ENCODE results near the gene FAM117B.
"Not testable (repeated sequence)": the region's sequence is repeated elsewhere in the genome, so short reads cannot be mapped to it uniquely, and the experiment has no call there.

Gene FAM117B

GRCh38 chr2:202639231-202639630 is 4.5 kb downstream of the FAM117B start:
- DNase-seq: no peak

DNA sequence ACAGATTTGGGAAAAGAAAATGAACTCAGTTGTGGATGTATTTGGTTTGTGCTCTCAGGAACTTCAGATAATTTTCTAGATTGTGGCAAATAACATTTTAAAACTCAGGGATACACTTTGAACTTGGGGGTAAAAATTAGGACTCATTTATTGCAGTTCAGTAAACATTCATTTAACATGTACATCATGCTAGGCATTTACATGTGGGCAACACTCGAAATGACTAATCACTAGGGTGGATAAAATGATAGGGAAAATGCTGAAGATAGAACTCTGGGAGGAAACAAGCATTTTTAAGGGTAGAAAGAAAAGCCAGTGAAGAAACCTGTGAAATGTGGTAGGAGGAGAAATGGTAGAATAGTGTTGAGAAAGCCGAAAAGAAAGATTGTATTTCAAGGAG is 7.8 kb downstream of the FAM117B start:
- DNase-seq: no peak

GRCh38 chr2:202643012-202643858 is 8.5 kb downstream of the FAM117B start:
- no peak for DNase-seq

DNA sequence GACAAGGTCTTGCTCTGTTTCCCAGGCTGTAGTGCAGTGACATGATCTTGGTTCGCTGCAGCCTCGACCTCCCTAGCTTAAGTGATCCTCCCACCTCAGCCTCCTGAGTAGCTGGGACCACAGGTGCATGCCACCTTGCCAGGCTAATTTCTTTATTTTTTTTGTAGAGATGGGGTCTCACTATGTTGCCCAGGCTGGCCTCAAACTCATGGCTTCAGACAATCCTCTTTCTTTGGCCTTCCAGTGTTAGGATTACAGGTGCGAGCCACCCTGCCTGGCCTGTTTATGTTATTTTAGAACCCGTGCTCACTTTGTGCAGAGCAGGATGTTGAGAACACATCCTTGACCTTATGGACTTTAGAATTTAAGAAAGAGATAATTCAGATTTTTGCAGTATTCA is 17.4 kb downstream of the FAM117B start:
- no peak for DNase-seq

DNA sequence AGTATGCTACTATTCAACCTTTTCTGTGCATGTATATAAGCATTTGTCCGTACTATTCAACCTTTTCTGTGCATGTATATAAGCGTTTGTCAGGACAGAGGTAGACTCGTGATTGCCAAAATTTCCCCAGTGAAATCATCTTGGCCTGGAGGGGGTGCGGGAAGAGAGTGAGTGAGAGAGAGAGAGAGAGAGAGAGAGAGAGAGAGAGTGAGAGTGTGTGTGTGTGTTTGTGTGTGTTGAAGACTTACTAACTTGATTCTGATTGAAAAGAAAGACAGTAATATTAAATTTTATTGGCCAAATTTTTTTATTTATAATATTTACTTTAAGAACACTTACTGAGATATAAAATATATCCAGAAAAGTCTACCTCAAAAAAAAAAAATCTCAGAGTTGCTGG is 19.1 kb downstream of the FAM117B start:
- DNase-seq: no peak

DNA sequence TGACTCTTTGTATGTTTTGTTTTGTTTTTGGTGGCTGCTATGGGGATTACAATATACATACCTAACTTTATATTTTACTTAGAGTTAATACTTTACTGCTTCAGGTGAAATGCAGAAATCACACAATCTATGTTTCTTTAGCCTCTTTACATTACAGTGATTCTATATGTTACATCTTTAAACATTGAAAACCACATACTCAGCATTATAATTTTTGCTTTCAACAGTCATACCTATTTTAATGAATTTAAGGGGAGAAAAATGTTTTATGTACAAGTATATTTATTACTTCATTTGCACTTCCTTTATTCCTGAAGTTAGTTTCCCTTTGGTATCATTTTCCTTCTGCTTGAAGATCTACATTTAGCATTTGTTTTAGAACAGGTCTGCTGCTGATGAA is 23.1 kb downstream of the FAM117B start:
- DNase-seq: no peak

DNA sequence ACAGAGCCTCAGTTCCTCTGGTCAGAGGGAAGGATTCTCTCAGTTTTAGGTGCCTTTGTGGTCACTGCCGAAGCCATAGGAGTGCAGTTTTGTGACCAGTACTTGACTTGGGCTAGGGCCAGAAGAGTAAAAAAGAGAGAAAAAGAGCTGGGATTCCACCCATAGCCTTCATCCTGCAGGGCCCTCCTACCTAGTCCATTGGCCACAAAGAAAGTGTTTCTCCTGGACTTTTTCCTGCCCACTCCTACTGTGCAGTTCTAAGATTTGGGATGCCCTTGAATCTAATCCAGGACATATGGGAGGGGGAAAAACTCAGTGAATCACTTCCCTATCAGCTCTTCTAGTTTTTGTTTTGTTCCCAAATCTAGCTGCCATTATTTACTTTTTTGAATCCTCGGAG is 26.0 kb downstream of the FAM117B start:
- DNase-seq: no peak

DNA sequence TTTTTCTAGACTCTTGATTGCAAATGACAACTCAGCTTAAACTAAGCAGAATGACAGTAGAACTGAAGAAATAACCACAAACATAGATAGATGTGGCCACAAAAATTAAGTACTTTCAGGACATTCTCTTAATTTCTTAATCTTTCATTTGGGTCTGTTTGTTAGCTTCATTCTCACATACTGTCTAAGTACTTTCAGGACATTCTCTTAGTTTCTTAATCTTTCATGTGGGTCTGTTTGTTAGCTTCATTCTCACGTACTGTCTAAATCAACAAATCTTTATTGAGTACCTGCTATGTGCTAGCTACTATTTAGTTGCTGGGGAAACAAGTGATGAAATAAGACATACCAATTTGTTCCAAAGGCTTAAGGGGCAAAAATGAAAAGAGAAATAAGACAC is 35.1 kb downstream of the FAM117B start:
- DNase-seq: no peak

GRCh38 chr2:202671317-202672035 is 36.7 kb downstream of the FAM117B start:
- DNase-seq: no peak

DNA sequence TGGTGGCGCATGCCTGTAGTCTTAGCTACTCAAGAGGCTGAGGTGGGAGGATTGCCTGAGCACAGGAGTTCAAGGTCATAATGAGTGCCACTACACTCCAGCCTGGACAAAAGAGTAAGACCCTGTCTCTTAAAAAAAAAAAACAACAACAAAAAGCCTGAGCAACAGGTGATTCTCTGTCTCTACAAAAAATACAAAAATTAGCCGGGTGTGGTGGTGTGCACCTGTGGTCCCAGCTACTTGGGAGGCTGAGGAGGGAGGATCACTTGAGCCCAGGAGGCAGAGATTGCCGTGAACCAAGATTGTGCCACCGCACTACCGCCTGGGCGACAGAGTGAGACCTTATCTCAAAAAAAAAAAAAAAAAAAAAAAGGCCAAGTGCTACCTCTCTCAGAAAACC is 40.3 kb downstream of the FAM117B start:
- DNase-seq: not testable (repeated sequence)

DNA sequence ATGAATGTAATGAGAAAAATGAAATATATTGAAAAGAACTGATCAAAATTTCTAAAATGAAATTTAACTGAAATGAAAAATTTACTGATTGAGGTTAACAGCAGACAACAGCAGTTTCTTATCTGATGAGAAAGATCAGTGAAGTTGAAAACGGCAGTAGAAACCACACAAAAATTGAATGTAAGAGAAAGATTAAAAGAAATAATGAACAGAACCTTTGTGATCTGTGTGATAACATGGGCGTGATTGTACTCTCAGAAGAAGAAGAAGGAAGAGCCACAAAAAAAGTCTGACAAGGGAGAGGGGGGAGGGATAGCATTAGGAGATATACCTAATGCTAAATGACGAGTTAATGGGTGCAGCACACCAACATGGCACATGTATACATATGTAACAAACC is 45.2 kb downstream of the FAM117B start:
- no peak for DNase-seq

GRCh38 chr2:202680512-202680911 is 45.7 kb downstream of the FAM117B start:
- DNase-seq: no peak

DNA sequence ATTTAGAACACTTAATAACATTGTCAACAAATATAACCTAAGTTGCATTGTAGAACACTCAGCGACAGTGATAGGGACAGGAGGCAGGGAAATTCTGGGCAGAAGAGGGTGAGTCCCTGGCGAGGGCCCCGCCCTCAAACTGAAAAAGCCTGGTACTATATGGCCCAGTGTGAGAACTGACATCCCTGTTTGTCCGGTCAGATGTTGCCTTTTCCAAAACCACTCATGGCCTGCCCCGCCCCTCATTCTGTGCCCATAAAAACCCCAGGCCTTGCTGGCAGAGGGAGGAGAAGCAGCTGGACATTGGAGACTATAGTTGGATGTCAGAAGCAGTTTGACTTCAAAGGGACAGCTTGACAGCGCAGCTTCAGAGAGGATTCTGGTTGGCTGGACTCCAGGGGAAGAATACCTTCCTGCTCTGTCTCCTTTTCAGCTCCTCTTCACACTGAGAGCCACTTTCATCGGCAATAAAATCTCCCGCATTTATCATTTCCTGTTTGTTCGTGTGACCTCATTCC is 47.0 kb downstream of the FAM117B start:
- DNase-seq: no peak

GRCh38 chr2:202682274-202682673 is 47.5 kb downstream of the FAM117B start:
- no peak for DNase-seq

GRCh38 chr2:202687276-202687675 is 52.5 kb downstream of the FAM117B start:
- DNase-seq: no peak

DNA sequence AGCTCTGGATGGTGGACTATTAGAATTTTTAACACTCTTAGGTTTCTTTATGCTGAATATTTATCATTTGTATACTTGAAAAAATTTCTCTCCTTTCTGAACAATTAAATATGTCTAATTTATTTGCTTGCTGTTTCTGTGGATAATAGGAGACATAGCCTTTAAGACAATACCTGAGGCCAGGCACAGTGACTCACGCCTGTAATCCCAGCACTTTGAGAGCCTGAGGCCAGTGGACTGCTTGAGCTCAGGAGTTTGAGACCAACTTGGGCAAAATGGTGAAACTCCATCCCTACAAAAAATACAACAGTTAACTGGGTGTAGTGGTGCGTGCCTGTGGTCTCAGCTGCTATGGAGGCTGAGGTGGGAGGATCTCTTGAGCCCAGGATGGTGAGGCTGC is 54.7 kb downstream of the FAM117B start:
- DNase-seq: no peak

- no peak for DNase-seq
Measured at GRCh38 chr2:202689898-202690297, 55.1 kb downstream of the FAM117B start.

DNA sequence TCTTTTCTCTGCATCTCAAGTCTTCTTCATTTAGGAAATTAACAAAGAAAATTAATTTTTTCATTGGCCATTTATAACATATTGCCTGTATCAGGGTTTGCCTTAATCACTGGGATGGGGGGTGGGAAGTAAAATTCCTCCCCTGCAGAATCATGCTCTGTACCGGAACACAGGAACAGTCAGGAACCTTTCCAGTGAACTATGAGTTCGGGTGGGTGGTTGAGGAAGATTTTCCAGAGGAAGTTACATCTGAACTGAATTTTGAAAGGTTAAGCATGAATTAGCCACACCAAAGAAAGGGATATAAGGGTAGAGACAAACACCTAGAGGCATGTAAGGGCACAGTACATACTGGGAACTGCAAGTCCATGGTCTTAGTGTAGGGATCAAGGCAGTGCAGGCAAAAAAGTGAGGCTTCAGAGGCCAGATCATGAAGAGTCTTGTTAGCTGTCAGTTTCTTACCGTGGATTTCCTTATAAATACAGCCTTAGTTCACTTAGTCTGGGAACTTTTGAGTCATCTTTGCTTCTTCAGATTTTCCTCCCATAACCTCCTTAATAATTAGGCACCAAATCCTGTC is 55.6 kb downstream of the FAM117B start:
- DNase-seq: no peak

DNA sequence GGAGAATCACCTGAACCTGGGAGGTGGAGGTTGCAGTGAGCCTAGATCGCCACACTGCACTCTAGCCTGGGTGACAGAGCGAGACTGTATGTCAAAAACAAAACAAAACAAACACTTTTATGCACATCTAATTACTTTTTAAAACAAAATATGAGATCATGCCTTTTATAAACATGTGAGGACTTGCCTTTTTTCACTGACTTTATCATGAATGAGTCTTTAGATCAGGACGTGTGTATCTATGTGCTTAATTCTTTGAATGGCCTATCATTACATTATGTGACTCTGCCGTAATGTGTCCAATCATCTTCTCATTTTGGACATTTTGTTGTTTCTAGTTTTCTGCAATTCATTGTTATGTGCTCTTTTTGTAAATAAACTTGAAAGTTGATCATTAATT is 58.7 kb downstream of the FAM117B start:
- no peak for DNase-seq

- no peak for DNase-seq
Measured at GRCh38 chr2:202695166-202695565, 60.4 kb downstream of the FAM117B start.

DNA sequence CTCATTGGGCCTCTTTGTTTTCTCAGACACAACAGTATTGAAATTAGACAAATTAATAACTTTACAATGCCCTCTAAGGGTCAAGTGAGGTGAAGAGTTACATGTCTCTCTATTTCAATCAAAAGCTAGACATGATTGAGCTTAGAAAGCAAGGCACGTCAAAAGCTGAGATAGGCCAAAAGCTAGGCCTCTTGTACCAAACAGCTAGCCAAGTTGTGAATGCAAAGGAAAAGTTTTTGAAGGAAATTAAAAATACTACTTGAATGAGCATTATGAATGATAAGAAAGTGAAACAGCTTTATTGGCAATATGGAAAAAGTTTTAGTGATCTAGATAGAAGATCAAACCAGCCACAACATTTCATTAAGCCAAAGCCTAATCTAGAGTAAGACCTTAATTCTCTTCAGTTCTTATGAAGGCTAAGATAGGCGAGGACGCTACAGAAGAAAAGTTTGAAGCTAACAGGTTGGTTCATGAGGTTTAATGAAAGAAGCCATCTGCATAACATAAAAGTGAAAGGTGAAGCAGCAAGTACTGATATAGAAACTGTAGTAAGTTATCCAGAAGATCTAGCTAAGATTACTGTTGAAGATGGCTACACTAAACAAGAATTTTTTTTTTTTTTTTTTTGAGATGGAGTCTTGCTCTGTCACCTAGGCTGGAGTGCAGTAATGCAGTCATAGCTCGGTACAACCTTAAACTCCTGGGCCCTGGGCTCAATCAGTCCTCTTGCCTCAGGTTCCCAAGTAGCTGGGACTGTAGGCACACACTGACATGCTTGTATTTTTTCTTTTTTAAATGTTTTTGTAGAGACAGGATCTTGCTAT is 65.5 kb downstream of the FAM117B start:
- no peak for DNase-seq

DNA sequence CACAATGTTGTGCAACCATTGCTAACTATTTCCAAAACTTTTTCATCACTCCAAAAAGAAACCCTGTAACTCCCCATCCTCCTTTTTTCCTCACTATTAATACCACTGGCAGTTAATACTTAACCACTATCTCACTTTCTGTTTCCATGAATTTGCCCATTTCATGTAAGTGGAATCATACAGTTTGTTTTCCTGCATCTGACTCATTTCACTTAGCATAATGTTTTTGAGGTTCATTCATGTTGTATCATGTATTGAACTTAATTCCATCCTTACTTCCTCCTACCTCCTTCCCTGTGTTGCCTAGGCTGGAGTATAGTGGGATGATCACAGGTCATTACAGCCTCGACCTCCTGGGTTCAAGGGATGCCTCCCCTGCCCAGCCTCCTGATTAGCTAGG is 68.3 kb downstream of the FAM117B start:
- DNase-seq: no peak

DNA sequence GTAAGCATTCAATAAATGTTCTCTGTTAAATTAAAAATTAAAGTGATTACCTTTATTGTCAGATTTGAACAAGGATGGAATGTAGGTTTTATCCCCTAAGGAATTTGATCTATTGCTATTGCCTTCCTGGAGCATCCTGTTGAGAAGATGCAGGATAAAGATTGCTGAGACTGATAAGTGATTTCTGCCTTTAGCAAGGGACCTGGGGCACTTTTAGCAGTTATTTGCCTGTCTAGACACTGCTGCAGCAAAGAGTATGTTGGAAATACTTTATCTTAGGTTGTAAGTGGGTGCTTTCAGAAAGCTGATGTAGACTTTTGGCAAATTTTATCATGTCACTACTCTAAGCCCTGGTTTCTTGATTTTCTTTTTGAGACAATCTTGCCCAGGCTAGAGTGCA is 69.5 kb downstream of the FAM117B start:
- DNase-seq: no peak
